ENCODE data around the gene EIF2B5. TPM values are rescaled to one million over a fixed set of nuclear protein-coding genes. Genes with fewer than 3 reads are reported as not detected.

Gene EIF2B5
- total and polyA plus RNA-seq, 9 of the 15 experiments (the other 6 are each of a cell fraction or from before 2014, with no cell fraction given): 19.1 to 92.4 (median 74.0) TPM

GRCh38 chr3:184126006-184126405 lies 9.2 kb upstream of the EIF2B5 start:
- Histone ChIP-seq H2AFZ (ENCODE audit: low read depth, low read length) (no peak overlapping the region), H3K4me3 (no peak overlapping the region), H3K27me3 (ENCODE audit: control insufficient read depth in 2 of 2, insufficient read depth in 2 of 2, low read length in 2 of 2) (no peaks in the 10 kb centered on the region), H3K9me3 (replicated peaks; ENCODE audit: control insufficient read depth, insufficient read depth, low read depth, low read length) (no peaks in the 10 kb centered on the region), H3K27ac (ENCODE audit: extremely low read depth, low read depth, low read length) (no peak overlapping the region), H3K36me3 (ENCODE audit: control insufficient read depth, insufficient read depth, low read length) (no peaks in the 10 kb centered on the region), H4K20me1 (replicated peaks; ENCODE audit: control insufficient read depth, insufficient read depth, low read length) (no peaks in the 10 kb centered on the region), H3K4me2 (ENCODE audit: insufficient read depth, low read length) (no peak overlapping the region), H3K4me1 (replicated peaks in 1 of 2; ENCODE audit: control insufficient read depth in 2 of 2, insufficient read depth in 2 of 2, low read length in 2 of 2) (peaks cover 0 to 8% of the 10 kb centered on the region in 2 experiments; a peak in 3 of 5 replicates), H3K79me2 (ENCODE audit: control insufficient read depth, insufficient read depth, low read length) (no peaks in the 10 kb centered on the region), H3K9ac (ENCODE audit: insufficient read depth in 1 of 2, low read depth in 2 of 2, low read length in 2 of 2) (no peak overlapping the region), H3K9me1 (ENCODE audit: control insufficient read depth, insufficient read depth, low read length) (no peaks in the 10 kb centered on the region)
- 36% methylated on average over 3 of the region's 3 CpGs for WGBS (ENCODE audit: insufficient coverage, low coverage, missing lambda C conversion rate)
- FAIRE-seq (no peak), DNase-seq (ENCODE audit: extremely low read depth in 1 of 4, low spot score in 3 of 4) (no peak), ATAC-seq (no peak)
- BruUV-seq (replicated peaks): no TSS peak
- in situ Hi-C loops (cut with MboI): no loop called here
- TF ChIP-seq HBP1 (CRISPR knock-in tag; IDR thresholded peaks at IDR 0.05) (no peak), ZNF280B (CRISPR knock-in tag; IDR thresholded peaks at IDR 0.05) (no peak), ZNF282 (CRISPR knock-in tag; IDR thresholded peaks at IDR 0.05) (no peak), ZNF274 (IDR thresholded peaks at IDR 0.05; ENCODE audit: borderline replicate concordance, low read depth, low read length) (no peak), SMAD1 (IDR thresholded peaks at IDR 0.05; ENCODE audit: low read depth, low read length, partially characterized antibody) (no peak), SP2 (IDR thresholded peaks at IDR 0.05; ENCODE audit: extremely low read depth, low read depth, low read length, poor library complexity, severe bottlenecking) (no peak), NELFE (IDR thresholded peaks at IDR 0.05; ENCODE audit: insufficient read depth, insufficient read length) (no peak), ESRRA (IDR thresholded peaks at IDR 0.05; ENCODE audit: borderline replicate concordance, low read depth) (no peak), ARID2 (IDR thresholded peaks at IDR 0.05) (no peak), BRD9 (IDR thresholded peaks at IDR 0.05; ENCODE audit: low read depth, partially characterized antibody) (no peak), MLX (CRISPR knock-in tag; conservative IDR thresholded peaks at IDR 0.05) (no peak), CBX2 (IDR thresholded peaks at IDR 0.05; ENCODE audit: insufficient read depth, low read length, poor library complexity, severe bottlenecking) (no peak), ETS1 (conservative IDR thresholded peaks at IDR 0.05; ENCODE audit: control insufficient read depth, low read depth, low read length) (no peak)
- ChIA-PET CTCF (ENCODE audit: low intra/inter-chr PET ratio) (no interaction called here), POLR2A (interaction anchor here (1.5 to 1.8 kb wide), 2 partner anchors 8 to 10 kb away, joined by 3 to 7 read pairs; partner anchors contain the start of gene EIF2B5)
- intact Hi-C loops (cut with micrococcal nuclease): no loop called here
